Sigmoid colon (tissue), 7 donors: ENCODE data around the gene SKIC8. TPM values are rescaled to one million over a fixed set of nuclear protein-coding genes. Genes with fewer than 3 reads are reported as not detected.

Source experiments
- DNase-seq: peaks from one replicate; pipeline ENCODE4 v3.0.0-alpha.2; 2019
- H3K27ac ChIP-seq, 4 donors: fragments of 200-600 bp; sonication (generic); one replicate each; pipeline ENCODE4 v1.5.1; 2016 to 2019; ENCODE audit warnings: mild to moderate bottlenecking in 1 of 4
- H3K27me3 ChIP-seq, 3 donors: fragments of 200-600 bp; sonication (generic); one replicate each; pipeline ENCODE4 v1.5.1; 2019; ENCODE audit warnings: mild to moderate bottlenecking in 1 of 3
- H3K36me3 ChIP-seq, 4 donors: fragments of 200-600 bp; sonication (generic); one replicate each; pipeline ENCODE4 v1.5.1; 2016 to 2019
- H3K4me1 ChIP-seq, 4 donors: fragments of 200-600 bp; sonication (generic); one replicate each; pipeline ENCODE4 v1.5.1; 2017 to 2019
- H3K4me3 ChIP-seq, 4 donors: fragments of 200-600 bp; sonication (generic); one replicate each; pipeline ENCODE4 v1.5.1; 2017 to 2019; ENCODE audit warnings: mild to moderate bottlenecking in 2 of 4, moderate library complexity in 1 of 4
- H3K9me3 ChIP-seq, 4 donors: fragments of 200-600 bp in 3 of 4; sonication (generic) in 3 of 4; one replicate each; pipeline versions ENCODE4 v1.5.1 to v1.6.1; 2013 to 2019
- EP300 ChIP-seq, 4 donors: sonication (generic); formaldehyde crosslinking; IDR thresholded peaks; one replicate each; pipeline ENCODE4 v1.6.1; 2017; ENCODE audit warnings: antibody characterized with exemption in 4 of 4
- POLR2A ChIP-seq, 2 donors: fragments of 450-650 bp; IDR thresholded peaks; one replicate each; pipeline ENCODE4 v1.6.1; 2016; ENCODE audit warnings: antibody characterized with exemption in 2 of 2, mild to moderate bottlenecking in 2 of 2, moderate library complexity in 2 of 2
- POLR2AphosphoS5 ChIP-seq, 4 donors: sonication (generic); formaldehyde crosslinking; IDR thresholded peaks; one replicate each; pipeline ENCODE4 v1.6.1; 2017; ENCODE audit warnings: antibody characterized with exemption in 4 of 4
- WGBS, 2 donors: extraction: QIAGEN DNeasy Blood & Tissue Kit; methylation state at CpG; one replicate each; pipeline ENCODE4 v1.1.7; 2013; 5-methylcytosine and 5-hydroxymethylcytosine counted together
- intact Hi-C: fragments of 100-400 bp; cut with DNase I; formaldehyde crosslinking; loops from one replicate; pipeline ENCODE4 v1.15.1; 2023
- polyA plus RNA-seq, 3 donors: library from polyadenylated mRNA; stranded (reverse); fragments of 200-250 nt; gene quantifications; one replicate each; pipeline ENCODE4 v1.2.3, GENCODE V29; 2013
- small RNA-seq, 3 donors: library from RNA; depleted of rRNA; stranded (forward); fragments of <200 nt; gene quantifications; one replicate each; pipeline ENCODE3, GENCODE V24; 2016
- total RNA-seq, 4 donors: library from RNA; depleted of rRNA; stranded (reverse); fragments of >200 nt; gene quantifications; one replicate each; pipeline ENCODE4 v1.1.0, GENCODE V29; 2016
- TF ChIP-seq, protein P1 (sequence below), 4 experiments: fragments of 450-650 bp in 3 of 4; fragments of 200-600 bp in 1 of 4; IDR thresholded peaks; one replicate each; pipeline ENCODE4 v1.5.1; 2016 to 2019; ENCODE audit warnings: antibody characterized with exemption in 4 of 4, mild to moderate bottlenecking in 3 of 4, moderate library complexity in 2 of 4
- donor health status: healthy with polysubstance abuse.
- donor health status: Bipolar disorder and iron deficiency.
- donor health status: healthy.

SKIC8 gene
- total and polyA plus RNA-seq, 7 donors = 43.2 to 81.1 (median 56.4) TPM

DNA sequence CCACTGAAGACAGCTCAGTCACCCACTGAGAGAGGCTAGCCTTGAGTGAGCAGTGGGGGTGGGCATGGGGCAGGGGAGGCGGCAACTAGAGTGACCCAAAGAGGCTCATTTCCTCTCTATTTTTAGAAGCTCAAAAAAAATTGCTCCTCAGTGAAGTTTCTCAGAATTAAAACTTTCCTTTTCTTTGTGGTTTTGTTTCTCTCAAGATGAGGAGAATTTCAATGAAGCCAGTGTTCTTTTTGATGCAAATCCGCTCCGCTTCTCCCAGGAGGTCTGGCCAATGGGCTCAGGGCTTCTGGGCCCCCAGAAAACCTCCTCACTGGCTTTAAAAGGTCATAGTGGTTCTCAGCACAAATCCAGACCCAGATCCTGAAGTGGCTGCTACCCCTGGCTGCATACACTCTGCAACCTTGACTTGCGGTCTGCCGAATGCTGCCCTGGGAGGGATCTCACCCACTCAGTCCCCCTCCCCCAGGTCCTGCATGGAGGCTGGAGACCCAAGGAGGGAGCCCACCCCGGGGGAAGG, 64.8 kb downstream of the SKIC8 start, which contains the start of gene ACSBG1:
TSS of gene ACSBG1 (minus strand) at position 51 of the 526 bp plus-strand sequence. CDS start 64 bp downstream, outside the sequence.
- H3K4me1 ChIP-seq = no peaks in the 10 kb centered on the region
- no peak for TF ChIP-seq POLR2A (IDR thresholded peaks at IDR 0.05)
- TF ChIP-seq, protein P1, sequence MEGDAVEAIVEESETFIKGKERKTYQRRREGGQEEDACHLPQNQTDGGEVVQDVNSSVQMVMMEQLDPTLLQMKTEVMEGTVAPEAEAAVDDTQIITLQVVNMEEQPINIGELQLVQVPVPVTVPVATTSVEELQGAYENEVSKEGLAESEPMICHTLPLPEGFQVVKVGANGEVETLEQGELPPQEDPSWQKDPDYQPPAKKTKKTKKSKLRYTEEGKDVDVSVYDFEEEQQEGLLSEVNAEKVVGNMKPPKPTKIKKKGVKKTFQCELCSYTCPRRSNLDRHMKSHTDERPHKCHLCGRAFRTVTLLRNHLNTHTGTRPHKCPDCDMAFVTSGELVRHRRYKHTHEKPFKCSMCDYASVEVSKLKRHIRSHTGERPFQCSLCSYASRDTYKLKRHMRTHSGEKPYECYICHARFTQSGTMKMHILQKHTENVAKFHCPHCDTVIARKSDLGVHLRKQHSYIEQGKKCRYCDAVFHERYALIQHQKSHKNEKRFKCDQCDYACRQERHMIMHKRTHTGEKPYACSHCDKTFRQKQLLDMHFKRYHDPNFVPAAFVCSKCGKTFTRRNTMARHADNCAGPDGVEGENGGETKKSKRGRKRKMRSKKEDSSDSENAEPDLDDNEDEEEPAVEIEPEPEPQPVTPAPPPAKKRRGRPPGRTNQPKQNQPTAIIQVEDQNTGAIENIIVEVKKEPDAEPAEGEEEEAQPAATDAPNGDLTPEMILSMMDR (IDR thresholded peaks at IDR 0.05) = no peak
- no peak for TF ChIP-seq EP300 (IDR thresholded peaks at IDR 0.05)
- TF ChIP-seq POLR2AphosphoS5 (IDR thresholded peaks at IDR 0.05) = no peak
- peak within 1 kb of the TSS in 1 of 4 donors; percentile 7 for H3K4me3 ChIP-seq
- intact Hi-C loops = loop anchor here (5.0 kb wide), 1 partner anchor 37 kb away; no protein-coding TSS in a partner anchor
- no peak within 1 kb of the TSS for H3K27ac ChIP-seq
- no peaks in the 10 kb centered on the region for H3K9me3 ChIP-seq
- H3K27me3 ChIP-seq = no peaks in the 10 kb centered on the region
- H3K36me3 ChIP-seq = no peaks in the 10 kb centered on the region
- WGBS, 2 donors = 65 to 81% methylated on average over 6 of the region's 6 CpGs
- DNase-seq = peak; percentile 47

DNA sequence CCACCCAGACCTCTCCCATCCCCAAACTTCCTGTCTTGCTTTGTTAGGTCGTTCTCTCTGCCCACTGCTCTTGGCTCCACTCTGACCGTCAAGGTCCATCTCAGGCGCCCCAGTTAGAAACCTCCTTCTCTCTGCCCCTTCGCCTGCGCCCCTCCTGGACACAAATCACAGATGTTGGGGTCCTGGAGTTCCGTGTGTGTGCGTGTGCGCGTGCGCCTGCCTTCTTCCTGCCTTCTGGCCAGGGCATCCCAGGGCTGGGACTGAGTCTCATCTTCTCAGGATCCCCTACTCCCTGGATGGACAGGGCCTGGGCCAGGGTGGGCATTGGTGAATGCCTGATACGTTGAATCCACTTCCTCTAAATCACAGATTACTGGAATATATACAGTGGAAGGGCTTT, 65.9 kb downstream of the SKIC8 start:
- H3K36me3 ChIP-seq = no peaks in the 10 kb centered on the region
- H3K27ac ChIP-seq = no peak overlapping the region
- WGBS, 2 donors = 80 to 81% methylated on average over 11 of the region's 11 CpGs
- H3K4me1 ChIP-seq = no peaks in the 10 kb centered on the region
- no peaks in the 10 kb centered on the region for H3K9me3 ChIP-seq
- intact Hi-C loops = no loop called here
- DNase-seq = peak; percentile 39
- H3K27me3 ChIP-seq = no peaks in the 10 kb centered on the region
- TF ChIP-seq POLR2A (IDR thresholded peaks at IDR 0.05) = no peak
- TF ChIP-seq EP300 (IDR thresholded peaks at IDR 0.05) = no peak
- no peak for TF ChIP-seq POLR2AphosphoS5 (IDR thresholded peaks at IDR 0.05)
- TF ChIP-seq, protein P1 (IDR thresholded peaks at IDR 0.05) = no peak
- H3K4me3 ChIP-seq = peak overlapping the region in 1 of 4 donors; percentile 7

Small RNAs within 50 kb of the gene (small RNA-seq; reads per million reads assigned to genes)
- gene AC090607.5 = 0 reads per million in 3 donors

Other genes starting within 250 kb of the SKIC8 start
- gene TBC1D2B, start 221.9 kb downstream of the SKIC8 start, total RNA-seq = 10 to 100 TPM; 25.3 to 47.1 (median 37.6) TPM
- gene TBC1D2B, start 221.9 kb downstream of the SKIC8 start, polyA plus RNA-seq = 10 to 100 TPM in 2 of 3 donors, 1 to 10 TPM in 1; 7.6 to 30.3 (median 13.2) TPM
- gene SH2D7, start 207.0 kb downstream of the SKIC8 start, total RNA-seq = not detected
- gene SH2D7, start 207.0 kb downstream of the SKIC8 start, polyA plus RNA-seq = 1 to 10 TPM in 2 of 3 donors, under 1 TPM in 1; 0.69 to 3.0 (median 2.5) TPM
- gene CIB2, start 168.2 kb downstream of the SKIC8 start, total RNA-seq = 10 to 100 TPM in 3 of 4 donors, 1 to 10 TPM in 1; 3.5 to 11.7 (median 10.4) TPM
- 10 to 100 TPM in 2 of 3 donors, 1 to 10 TPM in 1; 7.1 to 41.4 (median 16.9) TPM for gene CIB2, start 168.2 kb downstream of the SKIC8 start, polyA plus RNA-seq
- gene IDH3A, start 150.2 kb downstream of the SKIC8 start, total RNA-seq = 100 to 1,000 TPM in 1 of 4 donors, 10 to 100 TPM in 3; 74.9 to 106 (median 93.9) TPM
- gene IDH3A, start 150.2 kb downstream of the SKIC8 start, polyA plus RNA-seq = 10 to 100 TPM; 78.1 to 85.1 (median 79.5) TPM
- 1 to 10 TPM; 1.3 to 3.9 (median 2.2) TPM for gene ACSBG1, start 65.0 kb downstream of the SKIC8 start, total RNA-seq
- under 1 TPM; 0.23 to 0.60 (median 0.51) TPM for gene ACSBG1, start 65.0 kb downstream of the SKIC8 start, polyA plus RNA-seq
- gene DNAJA4, start 35.0 kb downstream of the SKIC8 start, total RNA-seq = 10 to 100 TPM in 3 of 4 donors, 1 to 10 TPM in 1; 7.4 to 17.8 (median 11.4) TPM
- gene DNAJA4, start 35.0 kb downstream of the SKIC8 start, polyA plus RNA-seq = 10 to 100 TPM; 16.8 to 26.1 (median 21.8) TPM
- 1 to 10 TPM; 2.1 to 8.2 (median 5.3) TPM for gene CRABP1, start 40.7 kb upstream of the SKIC8 start, total RNA-seq
- gene CRABP1, start 40.7 kb upstream of the SKIC8 start, polyA plus RNA-seq = 1 to 10 TPM in 1 of 3 donors, not detected in 2; 3.3 TPM
- 10 to 100 TPM; 28.4 to 42.1 (median 34.3) TPM for gene IREB2, start 138.6 kb upstream of the SKIC8 start, total RNA-seq
- gene IREB2, start 138.6 kb upstream of the SKIC8 start, polyA plus RNA-seq = 10 to 100 TPM; 12.6 to 17.9 (median 13.2) TPM
- gene HYKK, start 208.0 kb upstream of the SKIC8 start, total RNA-seq = 10 to 100 TPM in 3 of 4 donors, 1 to 10 TPM in 1; 9.1 to 17.8 (median 15.0) TPM
- 1 to 10 TPM; 4.0 to 7.2 (median 4.9) TPM for gene HYKK, start 208.0 kb upstream of the SKIC8 start, polyA plus RNA-seq
- 100 to 1,000 TPM in 3 of 4 donors, 10 to 100 TPM in 1; 90.8 to 173 (median 157) TPM for gene PSMA4, start 240.8 kb upstream of the SKIC8 start, total RNA-seq
- 100 to 1,000 TPM; 249 to 390 (median 269) TPM for gene PSMA4, start 240.8 kb upstream of the SKIC8 start, polyA plus RNA-seq